Measurements from ENCODE around the gene RNF180. TPM values are rescaled to one million over a fixed set of nuclear protein-coding genes. Genes with fewer than 3 reads are reported as not detected.
A peak's percentile ranks its signal among the peaks of the same experiment; 100 is the strongest.

RNF180 gene
- total RNA-seq, 1 experiment from 2014 or later = 5.4 TPM

DNA sequence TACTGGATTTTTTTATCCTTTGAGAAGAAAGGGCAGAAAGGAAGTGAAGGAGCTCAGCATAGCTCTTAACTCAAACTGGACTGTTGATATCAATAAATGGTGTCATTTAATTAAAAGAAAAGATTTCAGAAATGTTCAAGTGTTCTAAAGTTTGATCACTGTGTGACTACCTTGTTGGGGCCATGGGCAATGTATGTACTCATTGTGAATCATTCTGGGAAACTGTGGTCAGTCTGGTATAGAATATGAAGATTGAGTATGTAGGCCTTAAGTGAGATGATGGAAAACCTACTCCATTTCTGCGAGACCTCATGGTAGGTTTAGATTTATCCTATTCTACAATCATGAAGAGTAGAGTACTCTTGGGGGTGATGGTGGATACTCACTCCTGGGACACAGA is 175.7 kb downstream of the RNF180 start:
- TF ChIP-seq, protein P1, sequence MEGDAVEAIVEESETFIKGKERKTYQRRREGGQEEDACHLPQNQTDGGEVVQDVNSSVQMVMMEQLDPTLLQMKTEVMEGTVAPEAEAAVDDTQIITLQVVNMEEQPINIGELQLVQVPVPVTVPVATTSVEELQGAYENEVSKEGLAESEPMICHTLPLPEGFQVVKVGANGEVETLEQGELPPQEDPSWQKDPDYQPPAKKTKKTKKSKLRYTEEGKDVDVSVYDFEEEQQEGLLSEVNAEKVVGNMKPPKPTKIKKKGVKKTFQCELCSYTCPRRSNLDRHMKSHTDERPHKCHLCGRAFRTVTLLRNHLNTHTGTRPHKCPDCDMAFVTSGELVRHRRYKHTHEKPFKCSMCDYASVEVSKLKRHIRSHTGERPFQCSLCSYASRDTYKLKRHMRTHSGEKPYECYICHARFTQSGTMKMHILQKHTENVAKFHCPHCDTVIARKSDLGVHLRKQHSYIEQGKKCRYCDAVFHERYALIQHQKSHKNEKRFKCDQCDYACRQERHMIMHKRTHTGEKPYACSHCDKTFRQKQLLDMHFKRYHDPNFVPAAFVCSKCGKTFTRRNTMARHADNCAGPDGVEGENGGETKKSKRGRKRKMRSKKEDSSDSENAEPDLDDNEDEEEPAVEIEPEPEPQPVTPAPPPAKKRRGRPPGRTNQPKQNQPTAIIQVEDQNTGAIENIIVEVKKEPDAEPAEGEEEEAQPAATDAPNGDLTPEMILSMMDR (conservative IDR thresholded peaks at IDR 0.05; ENCODE audit: low read depth, low read length) = no peak
- TF ChIP-seq EZH2 (IDR thresholded peaks at IDR 0.05; ENCODE audit: low read length, unreplicated experiment) = no peak
- no peak for TF ChIP-seq EZH2phosphoT487 (IDR thresholded peaks at IDR 0.05; ENCODE audit: borderline replicate concordance, low read length)
- Histone ChIP-seq H3K9me2 (replicated peaks; ENCODE audit: low read length) (no peaks in the 10 kb centered on the region), H3K9ac (ENCODE audit: low read length) (no peak overlapping the region), H3K4me2 (ENCODE audit: low read length) (no peak overlapping the region), H3K36me3 (ENCODE audit: low read depth, low read length) (no peaks in the 10 kb centered on the region), H3K79me2 (ENCODE audit: low read length) (no peaks in the 10 kb centered on the region), H3K4me3 (ENCODE audit: low read length) (no peak overlapping the region), H3K27ac (ENCODE audit: low read length) (no peak overlapping the region), H3F3A (ENCODE audit: low read length, unreplicated experiment) (no peaks in the 10 kb centered on the region), H2AFZ (ENCODE audit: low read length) (no peak overlapping the region), H3K27me3 (ENCODE audit: low read length) (no peaks in the 10 kb centered on the region), H3K4me1 (ENCODE audit: insufficient read depth, low read length) (peaks cover 12% of the 10 kb centered on the region), H3K9me3 (ENCODE audit: low read length) (no peaks in the 10 kb centered on the region), H4K20me1 (ENCODE audit: low read length) (no peaks in the 10 kb centered on the region)
- no TSS peak for BruUV-seq (replicated peaks)
- intact Hi-C loops (cut with micrococcal nuclease) = no loop called here
- CTCF ChIA-PET = no interaction called here
- no peak for ATAC-seq
- DNase-seq = peak; percentile 8
- POLR2A ChIA-PET (ENCODE audit: unreplicated experiment) = no interaction called here

DNA sequence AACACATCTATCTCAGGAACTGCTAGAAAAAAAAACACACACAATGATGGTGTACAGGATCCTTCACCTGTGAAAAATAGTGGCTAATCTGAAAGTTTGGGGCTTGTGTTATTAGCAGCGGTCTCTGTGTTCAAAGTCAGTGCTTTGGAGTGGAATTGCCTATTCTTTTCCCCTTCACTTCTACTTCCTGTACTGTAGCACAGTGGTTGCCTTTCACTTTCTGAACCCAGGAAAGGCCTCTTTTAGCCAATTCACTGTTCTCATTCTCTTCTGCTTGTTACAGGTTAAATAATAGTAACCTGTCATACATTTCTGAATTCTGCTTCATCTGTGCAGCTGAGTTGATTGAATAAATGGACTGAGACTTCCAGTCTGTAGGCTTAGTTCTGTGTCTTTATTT is 178.9 kb downstream of the RNF180 start:
- BruUV-seq (replicated peaks) = no TSS peak
- H3K9ac ChIP-seq (ENCODE audit: low read length) = no peak overlapping the region

DNA sequence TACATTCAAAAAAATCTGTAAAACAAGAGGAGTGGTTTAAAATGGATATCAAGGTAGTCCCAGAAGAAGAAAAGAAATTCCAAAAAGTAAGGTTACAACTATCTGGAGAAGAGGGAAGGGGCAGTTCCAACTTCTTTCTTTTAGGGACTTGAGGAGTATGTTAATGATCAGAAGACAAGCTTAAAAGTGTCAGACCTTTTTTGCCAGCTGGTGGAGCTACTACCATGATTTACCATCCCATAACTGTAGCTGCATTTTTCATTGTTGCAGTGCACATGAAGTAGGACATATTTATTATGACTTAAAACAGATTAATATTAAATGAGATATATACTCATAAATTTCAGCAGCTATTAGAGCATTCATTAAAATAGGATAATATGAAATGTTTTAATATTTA is 181.7 kb downstream of the RNF180 start:
- no peaks in the 10 kb centered on the region for H3K27me3 ChIP-seq (ENCODE audit: low read length)
- no peak overlapping the region for H3K4me2 ChIP-seq (ENCODE audit: low read length)
- H3K36me3 ChIP-seq (ENCODE audit: low read depth, low read length) = no peaks in the 10 kb centered on the region
- ChIA-PET POLR2A (ENCODE audit: unreplicated experiment) (no interaction called here), CTCF (interaction anchor here (0.6 to 1.1 kb wide), 5 partner anchors 77 to 265 kb away, joined by 3 to 12 read pairs (median 7); no protein-coding TSS in a partner anchor)
- no peak for TF ChIP-seq EZH2phosphoT487 (IDR thresholded peaks at IDR 0.05; ENCODE audit: borderline replicate concordance, low read length)
- TF ChIP-seq, protein P1 (conservative IDR thresholded peaks at IDR 0.05; ENCODE audit: low read depth, low read length) = peak; percentile 49
- no peaks in the 10 kb centered on the region for H3K79me2 ChIP-seq (ENCODE audit: low read length)
- H2AFZ ChIP-seq (ENCODE audit: low read length) = no peak overlapping the region
- intact Hi-C loops (cut with micrococcal nuclease) = loop anchor here (1.0 to 5.0 kb wide), 3 partner anchors 120 to 265 kb away; partner anchors contain the start of gene RGS7BP
- H3F3A ChIP-seq (ENCODE audit: low read length, unreplicated experiment) = no peaks in the 10 kb centered on the region
- no peak overlapping the region for H3K9ac ChIP-seq (ENCODE audit: low read length)
- no peaks in the 10 kb centered on the region for H4K20me1 ChIP-seq (ENCODE audit: low read length)
- ATAC-seq = peak; percentile 67
- no TSS peak for BruUV-seq (replicated peaks)
- H3K9me3 ChIP-seq (ENCODE audit: low read length) = no peaks in the 10 kb centered on the region
- no peaks in the 10 kb centered on the region for H3K4me1 ChIP-seq (ENCODE audit: insufficient read depth, low read length)
- H3K4me3 ChIP-seq (ENCODE audit: low read length) = no peak overlapping the region
- DNase-seq = peak; percentile 43
- no peaks in the 10 kb centered on the region for H3K9me2 ChIP-seq (replicated peaks; ENCODE audit: low read length)
- no peak overlapping the region for H3K27ac ChIP-seq (ENCODE audit: low read length)

More for the DNA sequence above, 178.9 kb downstream of the RNF180 start:
- H3K27ac ChIP-seq (ENCODE audit: low read length) = no peak overlapping the region
- DNase-seq (no peak), ATAC-seq (no peak)
- TF ChIP-seq EZH2 (IDR thresholded peaks at IDR 0.05; ENCODE audit: low read length, unreplicated experiment) (no peak), EZH2phosphoT487 (IDR thresholded peaks at IDR 0.05; ENCODE audit: borderline replicate concordance, low read length) (no peak)
- TF ChIP-seq, protein P1 (conservative IDR thresholded peaks at IDR 0.05; ENCODE audit: low read depth, low read length) = no peak
- no peak overlapping the region for H3K4me2 ChIP-seq (ENCODE audit: low read length)
- H3K27me3 ChIP-seq (ENCODE audit: low read length) = no peaks in the 10 kb centered on the region
- no peaks in the 10 kb centered on the region for H3K36me3 ChIP-seq (ENCODE audit: low read depth, low read length)
- no peaks in the 10 kb centered on the region for H4K20me1 ChIP-seq (ENCODE audit: low read length)
- intact Hi-C loops (cut with micrococcal nuclease) = no loop called here
- no peaks in the 10 kb centered on the region for H3K9me3 ChIP-seq (ENCODE audit: low read length)
- ChIA-PET POLR2A (ENCODE audit: unreplicated experiment) (no interaction called here), CTCF (no interaction called here)
- no peak overlapping the region for H3K4me3 ChIP-seq (ENCODE audit: low read length)
- no peak overlapping the region for H2AFZ ChIP-seq (ENCODE audit: low read length)
- H3K9me2 ChIP-seq (replicated peaks; ENCODE audit: low read length) = no peaks in the 10 kb centered on the region
- H3K4me1 ChIP-seq (ENCODE audit: insufficient read depth, low read length) = peaks cover 10% of the 10 kb centered on the region
- no peaks in the 10 kb centered on the region for H3K79me2 ChIP-seq (ENCODE audit: low read length)
- no peaks in the 10 kb centered on the region for H3F3A ChIP-seq (ENCODE audit: low read length, unreplicated experiment)

Data from PC-3 (cell line).